ENCODE data around the gene CLASP1. TPM values are rescaled to one million over a fixed set of nuclear protein-coding genes. Genes with fewer than 3 reads are reported as not detected.

CLASP1 gene
- total and polyA plus RNA-seq, 2 donors (not counting 3 experiments of a cell fraction or from before 2014, with no cell fraction given), result 10.0 to 57.9 TPM

GRCh38 chr2:121595012-121595891, 54.0 kb downstream of the CLASP1 start:
- no peak overlapping the region for H2AFZ ChIP-seq (ENCODE audit: low read depth, low read length)
- BruUV-seq (replicated peaks), result no TSS peak
- no peaks in the 10 kb centered on the region for H3K27me3 ChIP-seq (ENCODE audit: control insufficient read depth in 2 of 2, insufficient read depth in 2 of 2, low read length in 2 of 2)
- dilution Hi-C loops (cut with MboI; ENCODE audit: extremely low pct_ligation_motif_present, low sequenced_read_pairs) (no loop called here), intact Hi-C loops (cut with micrococcal nuclease) (no loop called here)
- H3K4me1 ChIP-seq (ENCODE audit: control insufficient read depth, extremely low read depth, insufficient read depth, low read length), result peaks cover 14% of the 10 kb centered on the region
- no peak for FAIRE-seq
- TF ChIP-seq GATA2 (IDR thresholded peaks at IDR 0.05; ENCODE audit: insufficient read depth, insufficient read length, low read depth, low read length) (no peak), MYC (IDR thresholded peaks at IDR 0.05; ENCODE audit: low read depth, low read length) (no peak), EZH2 (IDR thresholded peaks at IDR 0.05; ENCODE audit: borderline replicate concordance, low read depth, low read length, severe bottlenecking) (no peak), JUN (IDR thresholded peaks at IDR 0.05; ENCODE audit: borderline replicate concordance, insufficient read depth, insufficient read length, low read depth) (no peak), MAX (IDR thresholded peaks at IDR 0.05; ENCODE audit: insufficient read depth, insufficient read length) (no peak), CTCF (IDR thresholded peaks at IDR 0.05; ENCODE audit: extremely low read depth in 1 of 2, insufficient read depth in 1 of 2, low read depth in 1 of 2, low read length in 2 of 2) (no peak), POLR2AphosphoS5 (IDR thresholded peaks at IDR 0.05; ENCODE audit: insufficient read depth, low read depth, low read length) (no peak), POLR2A (IDR thresholded peaks at IDR 0.05; ENCODE audit: low read depth, low read length) (no peak), FOS (IDR thresholded peaks at IDR 0.05; ENCODE audit: borderline replicate concordance, insufficient read depth, low read length) (no peak)
- H3K4me2 ChIP-seq (ENCODE audit: insufficient read depth, low read length), result no peak overlapping the region
- CTCF ChIA-PET, result interaction anchor here (0.9 to 2.0 kb wide), 6 partner anchors 10 to 121 kb away, joined by 3 to 10 read pairs (median 4); partner anchors contain the start of gene CLASP1
- no peak for DNase-seq (ENCODE audit: low read depth, low spot score)
- H3K9me3 ChIP-seq (replicated peaks; ENCODE audit: control insufficient read depth, insufficient read depth, low read length), result no peaks in the 10 kb centered on the region
- H3K4me3 ChIP-seq (replicated peaks in 1 of 3; ENCODE audit: insufficient read depth in 1 of 3, low read depth in 1 of 3, low read length in 3 of 3), result no peak overlapping the region
- H3K27ac ChIP-seq (ENCODE audit: insufficient read depth, low read depth, low read length), result no peak overlapping the region
- no peaks in the 10 kb centered on the region for H3K9me1 ChIP-seq (replicated peaks; ENCODE audit: control insufficient read depth, extremely low read depth, insufficient read depth, low read length)
- no peaks in the 10 kb centered on the region for H3K36me3 ChIP-seq (ENCODE audit: control insufficient read depth in 2 of 2, extremely low read depth in 1 of 2, insufficient read depth in 2 of 2, low read length in 2 of 2)
- POLR2A ChIA-PET, result no interaction called here
- H4K20me1 ChIP-seq (replicated peaks; ENCODE audit: control insufficient read depth, extremely low read depth, insufficient read depth, low read length), result peaks cover 3% of the 10 kb centered on the region
- H3K9ac ChIP-seq (replicated peaks; ENCODE audit: extremely low read depth, insufficient read depth, low read length), result no peak overlapping the region
- peaks cover 45% of the 10 kb centered on the region for H3K79me2 ChIP-seq (ENCODE audit: control insufficient read depth, insufficient read depth, low read length)

Data from endothelial cell of umbilical vein (primary cell).